ENCODE results near the gene ANKRD42.
A peak's percentile ranks its signal among the peaks of the same experiment; 100 is the strongest.
"Not testable (repeated sequence)": the region's sequence is repeated elsewhere in the genome, so short reads cannot be mapped to it uniquely, and the experiment has no call there.

ANKRD42 gene

DNA sequence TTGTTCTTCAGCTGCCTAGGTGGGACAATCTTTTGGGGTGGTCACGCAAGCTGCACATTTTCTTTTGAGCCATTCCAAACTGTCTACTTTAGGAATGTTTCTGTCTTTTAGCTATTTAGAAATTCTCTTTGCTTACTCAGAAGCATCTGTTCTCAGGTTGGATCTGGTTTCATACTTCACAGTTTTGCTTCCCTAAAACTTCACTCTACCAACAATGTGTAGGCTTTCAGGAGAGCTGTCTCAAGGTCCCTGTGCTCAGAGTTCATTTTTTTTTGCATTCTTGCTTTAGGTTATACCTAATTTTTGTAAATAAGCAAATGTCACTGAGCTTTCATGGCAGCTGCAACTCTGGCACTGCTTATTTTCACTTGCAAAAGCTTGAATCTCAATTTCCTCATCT is 55.9 kb downstream of the ANKRD42 start:
- DNase-seq, result no peak

DNA sequence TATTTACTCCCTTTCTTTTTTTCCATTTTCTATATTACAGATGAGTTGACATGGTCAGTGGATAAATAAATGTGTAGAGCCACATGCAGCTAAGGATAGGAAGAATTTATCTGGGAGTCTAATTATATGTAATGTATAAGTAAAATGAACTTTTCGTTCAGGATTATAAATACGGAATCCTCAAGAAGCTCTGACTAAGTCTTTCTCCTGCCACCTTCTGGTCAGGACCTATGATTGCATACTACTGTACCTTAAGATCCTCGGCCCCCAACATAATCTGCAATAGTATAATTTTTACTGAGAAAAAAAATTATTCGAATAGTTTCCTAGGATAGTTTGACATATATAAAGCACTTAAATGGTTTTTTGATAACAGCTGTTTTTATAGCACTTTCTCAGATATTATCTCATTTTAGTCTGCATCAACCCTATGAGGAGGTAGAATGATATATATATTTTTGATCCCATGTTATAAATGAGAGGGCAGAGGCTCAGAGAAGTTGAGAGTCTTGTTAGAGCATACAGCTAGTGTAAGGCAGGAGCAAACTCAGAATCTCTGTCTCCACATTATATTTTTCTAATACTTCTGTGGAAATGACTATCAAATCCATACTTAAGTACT is 56.6 kb downstream of the ANKRD42 start:
- DNase-seq, result peak; percentile 47

- no peak for DNase-seq
Observed at GRCh38 chr11:83252266-83252665, 58.8 kb downstream of the ANKRD42 start.

- no peak for DNase-seq
Observed at GRCh38 chr11:83252941-83253340, 59.4 kb downstream of the ANKRD42 start.

- no peak for DNase-seq
Observed at GRCh38 chr11:83255366-83255765, 61.9 kb downstream of the ANKRD42 start.

DNA sequence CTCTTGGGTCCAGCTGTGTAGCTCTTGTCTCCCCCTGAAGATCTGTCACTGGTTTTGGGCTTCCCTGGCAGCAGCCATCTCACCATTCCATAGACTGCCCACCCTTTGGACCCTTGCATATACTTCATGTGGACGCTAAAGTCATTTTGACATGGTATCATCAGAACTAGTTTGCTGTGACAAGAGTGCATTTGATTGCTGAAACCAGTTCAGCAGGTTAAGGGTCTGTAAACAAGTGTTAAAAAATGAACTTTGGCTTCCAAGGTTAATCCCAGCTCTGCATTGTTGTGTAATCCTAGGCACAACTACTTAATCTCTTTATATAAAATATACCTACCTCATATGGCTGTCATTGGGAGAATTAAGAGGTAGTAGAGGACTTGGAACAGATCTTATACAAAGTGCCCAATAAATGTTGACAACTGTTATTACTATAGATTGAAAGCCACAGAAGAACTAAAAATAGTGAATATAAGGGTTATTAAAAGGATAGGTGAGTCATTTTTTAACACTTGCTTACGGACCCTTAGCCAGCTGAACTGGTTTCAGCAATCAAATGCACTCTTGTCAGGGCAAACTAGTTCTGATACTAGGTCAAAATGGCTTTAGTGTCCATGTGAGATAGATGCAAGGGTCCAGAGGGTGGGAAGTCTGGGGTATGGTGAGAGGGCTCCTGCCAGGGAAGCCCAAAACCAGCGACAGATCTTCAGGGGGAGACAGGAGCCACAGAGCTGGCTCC is 63.3 kb downstream of the ANKRD42 start:
- no peak for DNase-seq

DNA sequence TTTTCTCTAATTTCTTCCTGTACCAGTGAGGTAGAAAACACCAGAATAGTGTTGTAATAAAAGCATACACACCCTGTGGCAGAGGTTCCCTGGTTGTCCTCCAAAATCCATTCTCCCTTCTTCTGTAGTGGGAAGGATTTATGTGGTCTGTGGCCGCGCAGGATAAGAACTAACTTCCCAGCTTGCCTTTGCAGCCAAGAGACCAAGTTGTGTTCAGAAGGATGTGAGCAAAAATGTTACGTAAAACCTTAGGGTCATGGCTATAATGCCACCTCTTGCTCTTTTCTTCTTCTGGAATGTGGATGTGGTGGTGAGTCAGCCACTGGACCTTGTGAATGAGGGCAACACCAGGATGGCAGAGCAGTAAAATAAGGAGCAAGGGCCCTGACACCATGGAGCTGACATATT is 64.3 kb downstream of the ANKRD42 start:
- DNase-seq, result peak; percentile 18

GRCh38 chr11:83259559-83259958 is 66.0 kb downstream of the ANKRD42 start:
- DNase-seq, result no peak

DNA sequence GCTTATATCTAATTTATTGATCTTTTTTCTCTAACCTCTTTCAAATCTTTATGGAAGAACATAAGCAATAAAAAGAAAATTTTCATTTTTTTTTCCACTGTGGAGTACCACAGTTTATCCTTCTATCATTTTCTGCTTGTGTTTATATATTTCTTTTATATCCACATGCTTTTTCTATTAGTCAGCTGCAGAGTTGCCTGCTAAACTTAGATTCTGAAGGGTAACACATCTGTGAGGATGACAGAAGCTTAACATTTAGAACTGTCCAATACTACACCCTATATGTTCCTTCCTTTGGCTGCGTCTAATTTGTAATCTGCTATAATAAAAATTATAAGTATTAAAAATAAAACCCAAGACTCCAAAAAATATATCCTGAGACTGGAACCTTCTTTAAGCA is 71.8 kb downstream of the ANKRD42 start:
- no peak for DNase-seq

DNA sequence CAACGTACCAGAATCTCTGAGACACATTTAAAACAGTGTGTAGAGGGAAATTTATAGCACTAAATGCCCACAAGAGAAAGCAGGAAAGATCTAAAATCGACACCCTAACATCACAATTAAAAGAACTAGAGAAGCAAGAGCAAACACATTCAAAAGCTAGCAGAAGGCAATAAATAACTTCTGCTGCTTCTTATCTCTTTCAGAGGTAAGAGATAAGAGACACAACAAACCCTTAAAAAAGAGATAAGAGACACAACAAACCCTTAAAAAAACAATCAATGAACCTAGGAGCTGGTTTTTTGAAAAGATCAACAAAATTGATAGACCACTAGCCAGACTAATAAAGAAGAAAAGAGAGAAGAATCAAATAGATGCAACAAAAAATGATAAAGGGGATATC is 75.6 kb downstream of the ANKRD42 start:
- not testable (repeated sequence) for DNase-seq

- DNase-seq, result not testable (repeated sequence)
Observed at GRCh38 chr11:83271734-83272133, 78.2 kb downstream of the ANKRD42 start.

- DNase-seq, result peak; percentile 59
Observed at GRCh38 chr11:83272627-83273026, 79.1 kb downstream of the ANKRD42 start.

- no peak for DNase-seq
Observed at GRCh38 chr11:83275888-83276641, 82.6 kb downstream of the ANKRD42 start.

DNA sequence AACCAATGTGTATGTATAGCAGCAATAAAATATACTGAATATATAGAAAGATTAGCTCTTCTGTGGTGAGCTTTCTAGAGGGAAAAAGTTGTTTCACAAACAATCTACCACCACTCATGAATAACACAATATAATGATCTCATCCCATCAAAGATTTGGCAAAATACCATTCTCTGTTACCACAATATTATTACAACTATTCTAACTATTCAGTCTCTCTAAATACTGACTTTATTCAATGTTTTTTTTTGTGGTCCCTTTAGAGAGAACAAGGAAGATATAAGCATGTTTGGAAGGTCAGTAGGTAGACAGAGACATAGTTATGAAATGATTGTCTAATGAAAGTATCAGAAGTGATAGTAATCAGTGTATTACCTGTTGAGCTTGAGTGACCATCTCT is 84.8 kb downstream of the ANKRD42 start:
- DNase-seq, result peak; percentile 49

DNA sequence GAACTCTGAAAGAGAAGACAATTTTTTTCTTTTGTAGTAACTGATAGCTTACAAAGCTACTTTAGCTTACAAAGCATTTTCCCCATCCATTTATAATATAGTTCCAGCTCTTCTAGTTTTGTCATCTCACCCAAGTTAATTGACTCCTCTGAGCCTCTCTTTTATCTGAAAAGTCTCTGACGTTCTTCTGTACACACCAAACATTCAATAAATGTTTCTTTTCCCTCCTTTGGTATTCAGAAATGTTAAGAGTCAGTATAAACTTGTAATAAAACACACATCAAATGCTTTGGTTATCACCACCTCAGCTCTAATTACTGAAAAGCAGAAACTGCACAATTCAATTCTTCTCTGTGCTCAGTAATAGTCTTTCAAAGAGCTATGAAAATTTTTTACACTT is 86.7 kb downstream of the ANKRD42 start:
- peak; percentile 28 for DNase-seq

DNA sequence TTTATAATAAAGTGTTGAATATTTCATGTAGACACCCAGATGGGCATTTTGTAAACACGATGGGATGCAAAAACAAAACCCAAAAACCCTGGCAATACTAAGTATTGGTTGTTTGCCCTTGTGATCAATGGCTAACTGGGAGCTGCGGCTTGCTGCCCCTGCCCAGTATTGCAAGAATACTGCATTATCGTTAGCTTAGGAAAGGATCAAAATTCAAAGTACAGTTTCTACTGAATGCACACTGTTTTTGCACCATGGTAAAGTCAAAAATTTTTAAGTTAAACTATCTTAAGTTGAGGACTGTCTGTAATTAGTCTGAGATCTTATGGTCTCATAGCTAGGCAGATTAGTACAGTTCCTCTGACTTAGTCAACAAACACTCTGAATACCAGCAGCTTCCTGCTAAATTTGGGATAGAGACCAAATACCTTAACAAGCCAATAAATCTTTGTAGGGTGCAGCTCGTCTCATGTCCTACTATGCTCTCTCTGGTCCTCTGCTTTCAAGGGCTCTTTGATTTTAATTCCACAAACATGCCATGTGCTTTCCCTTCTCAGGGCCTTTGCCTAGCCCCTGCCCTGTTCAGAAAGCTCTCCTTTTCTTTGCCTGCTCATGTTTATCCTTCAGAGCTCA is 88.7 kb downstream of the ANKRD42 start:
- peak; percentile 21 for DNase-seq

- DNase-seq, result no peak
Observed at GRCh38 chr11:83284501-83285150, 91.1 kb downstream of the ANKRD42 start.

- DNase-seq, result no peak
Observed at GRCh38 chr11:83285151-83285770, 91.7 kb downstream of the ANKRD42 start.

GRCh38 chr11:83285771-83286528 is 92.4 kb downstream of the ANKRD42 start, which contains the start of gene CCDC90B:
TSS of gene CCDC90B (minus strand) at chr11:83286367. CDS start at chr11:83285972, 395 bp downstream.
- DNase-seq, result peak; percentile 99

- no peak for DNase-seq
Observed at GRCh38 chr11:83287631-83288030, 94.1 kb downstream of the ANKRD42 start.
